Measurements from ENCODE around the gene KNSTRN.

The KNSTRN gene

DNA sequence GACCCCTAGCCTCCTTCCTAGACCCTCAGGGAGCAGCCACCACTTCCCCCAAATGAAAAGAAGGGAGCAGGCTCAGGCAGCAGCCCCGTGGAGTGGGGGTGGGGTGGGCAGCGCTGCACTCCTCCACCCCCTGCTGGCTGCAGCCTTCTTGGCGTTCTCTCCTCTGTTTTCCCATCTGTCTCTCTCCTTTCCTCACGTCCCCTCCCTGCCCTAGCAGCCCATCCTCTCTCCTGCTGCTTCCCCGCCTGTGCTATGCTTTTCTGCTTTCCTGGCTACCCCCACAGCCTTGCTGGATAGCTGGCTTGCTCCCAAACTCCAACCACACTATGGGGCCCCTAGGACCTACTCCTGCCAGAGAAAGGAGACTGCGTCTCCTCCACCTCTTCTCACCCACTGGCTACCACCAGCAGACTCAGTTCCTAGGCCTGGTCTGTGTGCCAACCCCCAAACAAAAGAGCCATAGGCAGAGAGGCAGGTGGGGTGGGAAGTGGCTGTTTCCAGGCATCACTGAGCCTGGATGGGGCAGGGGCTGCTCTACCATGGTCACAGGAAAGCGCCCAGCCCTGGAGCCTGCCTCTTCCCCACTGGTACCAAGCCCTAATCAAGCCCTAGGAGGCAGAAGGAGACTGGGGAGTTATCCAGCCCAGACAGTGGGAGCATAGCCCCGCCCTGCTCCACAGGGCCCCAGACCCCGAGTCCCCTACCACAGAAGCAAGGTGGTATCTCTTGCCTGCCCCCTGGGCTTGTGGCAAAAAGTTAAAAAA is 27.9 kb upstream of the KNSTRN start:
- TF ChIP-seq, protein P1, sequence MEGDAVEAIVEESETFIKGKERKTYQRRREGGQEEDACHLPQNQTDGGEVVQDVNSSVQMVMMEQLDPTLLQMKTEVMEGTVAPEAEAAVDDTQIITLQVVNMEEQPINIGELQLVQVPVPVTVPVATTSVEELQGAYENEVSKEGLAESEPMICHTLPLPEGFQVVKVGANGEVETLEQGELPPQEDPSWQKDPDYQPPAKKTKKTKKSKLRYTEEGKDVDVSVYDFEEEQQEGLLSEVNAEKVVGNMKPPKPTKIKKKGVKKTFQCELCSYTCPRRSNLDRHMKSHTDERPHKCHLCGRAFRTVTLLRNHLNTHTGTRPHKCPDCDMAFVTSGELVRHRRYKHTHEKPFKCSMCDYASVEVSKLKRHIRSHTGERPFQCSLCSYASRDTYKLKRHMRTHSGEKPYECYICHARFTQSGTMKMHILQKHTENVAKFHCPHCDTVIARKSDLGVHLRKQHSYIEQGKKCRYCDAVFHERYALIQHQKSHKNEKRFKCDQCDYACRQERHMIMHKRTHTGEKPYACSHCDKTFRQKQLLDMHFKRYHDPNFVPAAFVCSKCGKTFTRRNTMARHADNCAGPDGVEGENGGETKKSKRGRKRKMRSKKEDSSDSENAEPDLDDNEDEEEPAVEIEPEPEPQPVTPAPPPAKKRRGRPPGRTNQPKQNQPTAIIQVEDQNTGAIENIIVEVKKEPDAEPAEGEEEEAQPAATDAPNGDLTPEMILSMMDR (conservative IDR thresholded peaks at IDR 0.05; ENCODE audit: control insufficient read depth, insufficient read depth, low read depth, low read length): peak; percentile 63
- DNase-seq (ENCODE audit: low read depth): peak; percentile 36
- H3K4me3 ChIP-seq (ENCODE audit: control insufficient read depth, low read depth, low read length): no peak overlapping the region

DNA sequence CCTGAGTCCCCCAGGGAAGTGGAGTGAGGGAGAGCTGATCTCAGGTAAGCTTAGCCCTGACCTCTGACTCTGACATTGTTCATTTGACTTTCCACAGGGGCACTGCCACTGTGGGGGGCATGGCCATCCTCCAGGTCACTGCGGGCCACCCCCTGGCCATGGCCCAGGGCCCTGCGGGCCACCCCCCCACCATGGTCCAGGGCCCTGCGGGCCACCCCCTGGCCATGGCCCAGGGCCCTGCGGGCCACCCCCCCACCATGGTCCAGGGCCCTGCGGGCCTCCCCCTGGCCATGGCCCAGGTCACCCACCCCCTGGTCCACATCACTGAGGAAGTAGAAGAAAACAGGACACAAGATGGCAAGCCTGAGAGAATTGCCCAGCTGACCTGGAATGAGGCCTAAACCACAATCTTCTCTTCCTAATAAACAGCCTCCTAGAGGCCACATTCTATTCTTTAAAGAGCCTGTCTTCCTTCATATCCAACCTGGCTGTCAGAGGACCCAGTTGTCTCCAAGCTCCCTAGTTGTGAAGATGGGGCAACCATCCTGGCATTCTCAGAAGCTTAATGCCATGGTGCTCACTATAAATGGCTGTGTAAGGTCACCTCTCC is 26.4 kb upstream of the KNSTRN start:
- DNase-seq (ENCODE audit: low read depth): no peak
- TF ChIP-seq, protein P1 (conservative IDR thresholded peaks at IDR 0.05; ENCODE audit: control insufficient read depth, insufficient read depth, low read depth, low read length): no peak
- no peak overlapping the region for H3K4me3 ChIP-seq (ENCODE audit: control insufficient read depth, low read depth, low read length)

DNA sequence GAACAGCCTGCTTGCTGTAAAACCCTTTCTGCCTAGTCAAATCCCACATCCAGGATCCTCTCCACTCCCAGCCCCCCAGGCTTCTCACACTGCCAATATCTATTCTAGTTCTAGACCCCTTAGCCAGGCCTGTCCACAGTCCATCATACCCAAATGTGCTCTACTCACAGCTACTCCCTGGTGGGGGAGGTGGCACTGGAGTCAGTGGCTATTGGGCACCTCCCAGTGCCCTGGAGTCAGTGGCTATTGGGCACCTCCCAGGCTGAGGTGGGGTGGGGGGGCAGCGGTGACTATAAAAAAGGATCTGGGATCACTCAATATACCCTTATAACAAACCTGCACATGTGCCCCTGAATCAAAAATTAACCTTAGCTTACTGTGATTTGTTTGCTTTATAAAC is 25.3 kb upstream of the KNSTRN start:
- DNase-seq (ENCODE audit: low read depth): no peak
- no peak overlapping the region for H3K4me3 ChIP-seq (ENCODE audit: control insufficient read depth, low read depth, low read length)
- TF ChIP-seq, protein P1 (conservative IDR thresholded peaks at IDR 0.05; ENCODE audit: control insufficient read depth, insufficient read depth, low read depth, low read length): no peak

DNA sequence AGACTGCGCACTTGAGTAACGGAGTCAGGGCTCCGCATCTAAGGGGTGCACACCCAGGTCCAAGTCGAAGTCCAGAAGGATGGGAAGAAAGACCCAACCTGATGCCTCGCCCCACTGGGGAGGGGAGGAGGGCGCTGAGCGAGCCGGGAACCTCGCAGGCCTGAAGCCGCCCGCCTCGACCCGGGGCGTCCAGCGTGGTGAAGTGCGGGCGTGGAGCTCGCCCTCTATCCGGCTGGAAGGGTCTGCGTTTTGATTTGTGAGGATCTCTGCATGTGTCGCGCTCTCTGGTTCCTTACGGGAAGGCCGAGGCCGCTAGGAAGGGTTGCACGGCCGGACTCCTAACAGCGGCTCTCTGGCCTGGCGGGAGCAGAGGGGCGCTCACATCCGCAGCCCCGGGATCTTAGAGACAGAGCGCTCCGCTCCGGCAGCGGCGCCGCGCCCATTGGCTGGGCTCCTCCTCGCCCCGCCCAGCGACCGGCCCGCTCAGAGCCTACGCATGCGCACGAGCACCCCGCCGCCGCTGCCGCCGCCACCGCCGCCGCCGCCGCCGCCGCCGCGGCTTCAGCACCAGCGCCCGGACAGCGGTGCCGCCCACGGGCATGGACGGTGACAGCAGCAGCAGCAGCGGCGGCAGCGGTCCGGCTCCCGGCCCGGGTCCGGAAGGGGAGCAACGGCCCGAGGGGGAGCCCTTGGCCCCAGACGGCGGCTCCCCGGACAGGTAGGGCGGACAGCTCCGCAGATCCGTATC is 24.6 kb upstream of the KNSTRN start, which contains the start of gene DISP2:
Gene DISP2 (plus strand): TSS at position 497 of the 748 bp plus-strand sequence. CDS start 103 bp downstream, at position 600.
- H3K4me3 ChIP-seq (ENCODE audit: control insufficient read depth, low read depth, low read length): peak within 1 kb of the TSS; percentile 43
- DNase-seq (ENCODE audit: low read depth): peak; percentile 60
- TF ChIP-seq, protein P1 (conservative IDR thresholded peaks at IDR 0.05; ENCODE audit: control insufficient read depth, insufficient read depth, low read depth, low read length): no peak

DNA sequence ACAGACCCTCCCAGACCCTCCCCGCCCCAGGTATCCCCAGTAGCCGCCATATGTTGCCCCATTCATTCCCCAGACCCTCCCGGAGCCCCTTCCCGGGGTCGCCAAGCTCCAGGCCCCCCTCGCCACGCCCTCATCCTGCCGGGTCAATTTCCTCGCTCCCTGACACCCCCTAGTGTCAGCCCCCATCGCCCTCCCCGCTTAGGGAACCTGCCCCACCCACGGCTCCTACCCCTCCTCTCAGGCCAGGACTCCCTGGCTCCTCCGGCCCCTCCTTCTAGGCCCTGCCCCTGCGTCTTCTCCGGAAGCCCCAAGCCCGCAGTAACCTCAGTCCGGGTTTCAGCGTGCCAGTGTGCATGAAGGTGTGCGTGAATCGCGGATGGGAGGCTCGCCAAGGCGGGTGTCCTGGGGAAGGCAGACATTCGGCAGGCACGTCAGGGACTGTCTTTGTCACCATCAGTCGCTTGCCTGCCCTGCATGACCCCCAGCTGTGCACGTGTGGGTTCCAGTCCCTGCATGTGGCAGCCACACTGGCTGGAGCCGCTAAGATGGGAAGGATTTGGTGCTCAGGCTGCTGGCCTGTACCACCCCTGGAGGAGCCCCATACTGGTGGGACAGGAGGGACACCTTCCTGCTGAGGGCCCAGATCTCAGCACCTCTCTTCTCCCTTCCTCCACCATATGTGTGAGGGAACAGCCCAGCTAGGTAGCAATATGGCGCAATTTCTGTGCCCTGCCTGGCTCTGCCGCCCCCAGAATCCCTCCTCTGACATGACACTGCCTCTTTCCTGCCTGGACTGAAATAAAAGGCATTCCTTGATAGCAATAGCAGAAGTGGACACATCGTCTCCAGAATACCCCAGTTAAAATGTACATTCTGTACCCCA is 23.8 kb upstream of the KNSTRN start:
- H3K4me3 ChIP-seq (ENCODE audit: control insufficient read depth, low read depth, low read length): peak overlapping the region; percentile 33
- no peak for DNase-seq (ENCODE audit: low read depth)
- TF ChIP-seq, protein P1 (conservative IDR thresholded peaks at IDR 0.05; ENCODE audit: control insufficient read depth, insufficient read depth, low read depth, low read length): no peak

DNA sequence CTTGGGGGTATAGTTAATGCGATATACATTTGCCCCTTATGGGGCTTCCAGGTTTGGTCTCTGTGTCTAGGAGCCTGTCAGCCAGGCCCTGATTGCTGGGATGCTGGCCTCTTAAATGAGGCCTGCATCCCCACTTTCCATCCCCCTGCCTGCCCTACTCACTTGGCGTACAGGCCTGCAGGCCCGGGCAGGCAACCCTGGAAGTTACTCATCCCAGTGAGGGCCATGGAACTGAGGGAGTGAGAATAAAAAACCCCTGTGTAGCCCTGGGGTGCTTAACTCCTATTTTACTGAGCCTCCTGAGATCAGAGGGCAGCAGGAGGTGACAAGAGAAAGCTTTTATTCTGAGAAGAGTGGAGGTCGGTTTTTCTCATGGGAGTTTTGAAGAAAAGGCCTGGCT is 22.5 kb upstream of the KNSTRN start:
- no peak for DNase-seq (ENCODE audit: low read depth)
- TF ChIP-seq, protein P1 (conservative IDR thresholded peaks at IDR 0.05; ENCODE audit: control insufficient read depth, insufficient read depth, low read depth, low read length): no peak
- H3K4me3 ChIP-seq (ENCODE audit: control insufficient read depth, low read depth, low read length): no peak overlapping the region

All from fibroblast of mammary gland (primary cell).